ENCODE results near the gene CARD8. TPM values are rescaled to one million over a fixed set of nuclear protein-coding genes. Genes with fewer than 3 reads are reported as not detected.

Gene CARD8
- total RNA-seq, 1 experiment from 2014 or later: 17.7 TPM

- TF ChIP-seq, protein P1, sequence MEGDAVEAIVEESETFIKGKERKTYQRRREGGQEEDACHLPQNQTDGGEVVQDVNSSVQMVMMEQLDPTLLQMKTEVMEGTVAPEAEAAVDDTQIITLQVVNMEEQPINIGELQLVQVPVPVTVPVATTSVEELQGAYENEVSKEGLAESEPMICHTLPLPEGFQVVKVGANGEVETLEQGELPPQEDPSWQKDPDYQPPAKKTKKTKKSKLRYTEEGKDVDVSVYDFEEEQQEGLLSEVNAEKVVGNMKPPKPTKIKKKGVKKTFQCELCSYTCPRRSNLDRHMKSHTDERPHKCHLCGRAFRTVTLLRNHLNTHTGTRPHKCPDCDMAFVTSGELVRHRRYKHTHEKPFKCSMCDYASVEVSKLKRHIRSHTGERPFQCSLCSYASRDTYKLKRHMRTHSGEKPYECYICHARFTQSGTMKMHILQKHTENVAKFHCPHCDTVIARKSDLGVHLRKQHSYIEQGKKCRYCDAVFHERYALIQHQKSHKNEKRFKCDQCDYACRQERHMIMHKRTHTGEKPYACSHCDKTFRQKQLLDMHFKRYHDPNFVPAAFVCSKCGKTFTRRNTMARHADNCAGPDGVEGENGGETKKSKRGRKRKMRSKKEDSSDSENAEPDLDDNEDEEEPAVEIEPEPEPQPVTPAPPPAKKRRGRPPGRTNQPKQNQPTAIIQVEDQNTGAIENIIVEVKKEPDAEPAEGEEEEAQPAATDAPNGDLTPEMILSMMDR (IDR thresholded peaks at IDR 0.05; ENCODE audit: insufficient read depth in 1 of 2, low read depth in 1 of 2, low read length in 1 of 2, severe bottlenecking in 1 of 2, unreplicated experiment in 1 of 2): no peak
- H3K4me1 Mint-ChIP-seq (ENCODE audit: low read depth, unreplicated experiment): peaks cover 6% of the 10 kb centered on the region
- H3K9me3 ChIP-seq: no peaks in the 10 kb centered on the region
- no peaks in the 10 kb centered on the region for H3K9me3 Mint-ChIP-seq (ENCODE audit: unreplicated experiment)
- no peaks in the 10 kb centered on the region for H3K27me3 Mint-ChIP-seq (ENCODE audit: insufficient read depth, unreplicated experiment)
- H3K4me1 ChIP-seq: peaks cover 7% of the 10 kb centered on the region; the same call in 1 of the 2 replicates
- no peaks in the 10 kb centered on the region for H3K36me3 ChIP-seq (ENCODE audit: control insufficient read depth, insufficient read depth, low read length)
- H3K36me3 Mint-ChIP-seq (ENCODE audit: insufficient read depth, unreplicated experiment): no peaks in the 10 kb centered on the region
- no TSS peak for BruUV-seq (replicated peaks)
- no peak overlapping the region for H3K4me3 ChIP-seq (ENCODE audit: low read depth, low read length)
- intact Hi-C loops (cut with micrococcal nuclease; ENCODE audit: unreplicated experiment): no loop called here
- H3K27me3 ChIP-seq (replicated peaks; ENCODE audit: control insufficient read depth, insufficient read depth, low read length): no peaks in the 10 kb centered on the region
- no peak for DNase-seq
- CTCF ChIA-PET: no interaction called here
- POLR2A ChIA-PET: no interaction called here
- H3K27ac Mint-ChIP-seq (ENCODE audit: unreplicated experiment): no peak overlapping the region
- H3K4me3 Mint-ChIP-seq (ENCODE audit: unreplicated experiment): no peak overlapping the region
Observed at GRCh38 chr19:48250290-48251025, 5.3 kb downstream of the CARD8 start.

- peaks cover under 1% of the 10 kb centered on the region for H3K4me1 Mint-ChIP-seq (ENCODE audit: low read depth, unreplicated experiment)
- Histone ChIP-seq H3K4me1 (no peaks in the 10 kb centered on the region), H3K4me3 (ENCODE audit: low read depth, low read length) (no peak overlapping the region), H3K9me3 (no peaks in the 10 kb centered on the region), H3K36me3 (ENCODE audit: control insufficient read depth, insufficient read depth, low read length) (no peaks in the 10 kb centered on the region), H3K27me3 (replicated peaks; ENCODE audit: control insufficient read depth, insufficient read depth, low read length) (no peaks in the 10 kb centered on the region)
- no peaks in the 10 kb centered on the region for H3K36me3 Mint-ChIP-seq (ENCODE audit: insufficient read depth, unreplicated experiment)
- TF ChIP-seq, protein P1 (IDR thresholded peaks at IDR 0.05; ENCODE audit: insufficient read depth in 1 of 2, low read depth in 1 of 2, low read length in 1 of 2, severe bottlenecking in 1 of 2, unreplicated experiment in 1 of 2): no peak
- H3K4me3 Mint-ChIP-seq (ENCODE audit: unreplicated experiment): no peak overlapping the region
- no TSS peak for BruUV-seq (replicated peaks)
- intact Hi-C loops (cut with micrococcal nuclease; ENCODE audit: unreplicated experiment): no loop called here
- POLR2A ChIA-PET: no interaction called here
- no peaks in the 10 kb centered on the region for H3K9me3 Mint-ChIP-seq (ENCODE audit: unreplicated experiment)
- no peak for DNase-seq
- H3K27me3 Mint-ChIP-seq (ENCODE audit: insufficient read depth, unreplicated experiment): no peaks in the 10 kb centered on the region
- no peak overlapping the region for H3K27ac Mint-ChIP-seq (ENCODE audit: unreplicated experiment)
- CTCF ChIA-PET: interaction anchor here (0.6 to 0.7 kb wide), 2 partner anchors 80 to 123 kb away, joined by 3 to 11 read pairs; no protein-coding TSS in a partner anchor
Observed at GRCh38 chr19:48249502-48250014, 6.2 kb downstream of the CARD8 start.

- intact Hi-C loops (cut with micrococcal nuclease; ENCODE audit: unreplicated experiment): no loop called here
- no peaks in the 10 kb centered on the region for H3K27me3 ChIP-seq (replicated peaks; ENCODE audit: control insufficient read depth, insufficient read depth, low read length)
- H3K9me3 Mint-ChIP-seq (ENCODE audit: unreplicated experiment): no peaks in the 10 kb centered on the region
- POLR2A ChIA-PET: no interaction called here
- CTCF ChIA-PET: interaction anchor here (0.7 kb wide), 1 partner anchor 280 kb away, joined by 3 read pairs; no protein-coding TSS in a partner anchor
- H3K4me1 Mint-ChIP-seq (ENCODE audit: low read depth, unreplicated experiment): no peaks in the 10 kb centered on the region
- no peak for DNase-seq
- H3K4me1 ChIP-seq: no peaks in the 10 kb centered on the region
- TF ChIP-seq, protein P1 (IDR thresholded peaks at IDR 0.05; ENCODE audit: insufficient read depth in 1 of 2, low read depth in 1 of 2, low read length in 1 of 2, severe bottlenecking in 1 of 2, unreplicated experiment in 1 of 2): no peak
- no peak overlapping the region for H3K4me3 Mint-ChIP-seq (ENCODE audit: unreplicated experiment)
- no peak overlapping the region for H3K4me3 ChIP-seq (ENCODE audit: low read depth, low read length)
- H3K9me3 ChIP-seq: no peaks in the 10 kb centered on the region
- BruUV-seq (replicated peaks): no TSS peak
- H3K27me3 Mint-ChIP-seq (ENCODE audit: insufficient read depth, unreplicated experiment): no peaks in the 10 kb centered on the region
- H3K27ac Mint-ChIP-seq (ENCODE audit: unreplicated experiment): no peak overlapping the region
- no peaks in the 10 kb centered on the region for H3K36me3 Mint-ChIP-seq (ENCODE audit: insufficient read depth, unreplicated experiment)
- H3K36me3 ChIP-seq (ENCODE audit: control insufficient read depth, insufficient read depth, low read length): no peaks in the 10 kb centered on the region
Observed at GRCh38 chr19:48248081-48248833, 7.5 kb downstream of the CARD8 start.

Data from Caco-2 (cell line).